Uterus (tissue), 4 donors: ENCODE results near the gene AZU1. TPM values are rescaled to one million over a fixed set of nuclear protein-coding genes. Genes with fewer than 3 reads are reported as not detected.
A peak's percentile ranks its signal among the peaks of the same experiment; 100 is the strongest.

ENCODE experiments used
- DNase-seq, 2 donors: peaks; one replicate each; pipeline ENCODE4 v3.0.0-alpha.2; 2019 to 2020
- H3K27ac ChIP-seq, 2 donors: fragments of 200-600 bp; sonication (generic); 1 replicate in 1 of 2; 2 replicates in 1 of 2; pipeline ENCODE4 v1.5.1; 2016 to 2018
- H3K27me3 ChIP-seq, 2 donors: fragments of 200-600 bp; sonication (generic); one replicate each; pipeline ENCODE4 v1.5.1; 2018 to 2019; ENCODE audit warnings: control low read depth in 1 of 2
- H3K36me3 ChIP-seq, 2 donors: fragments of 200-600 bp; sonication (generic); one replicate each; pipeline ENCODE4 v1.5.1; 2019; ENCODE audit warnings: control low read depth in 1 of 2
- H3K4me1 ChIP-seq, 2 donors: fragments of 200-600 bp; sonication (generic); one replicate each; pipeline ENCODE4 v1.5.1; 2018 to 2019; ENCODE audit warnings: control low read depth in 1 of 2
- H3K4me3 ChIP-seq, 2 donors: fragments of 200-600 bp; sonication (generic); 1 replicate in 1 of 2; 2 replicates in 1 of 2; pipeline ENCODE4 v1.5.1; 2018 to 2019; ENCODE audit warnings: mild to moderate bottlenecking in 1 of 2
- H3K9me3 ChIP-seq, 2 donors: fragments of 200-600 bp; sonication (generic); one replicate each; pipeline ENCODE4 v1.5.1; 2019; ENCODE audit warnings: control low read depth in 1 of 2
- CTCF ChIP-seq, 4 experiments: fragments of 200-600 bp in 2 of 4; fragments of 450-650 bp in 2 of 4; sonication (generic) in 2 of 4; IDR thresholded peaks; one replicate each; pipeline ENCODE4 v1.5.1; 2016 to 2019; ENCODE audit warnings: antibody characterized with exemption in 4 of 4, mild to moderate bottlenecking in 2 of 4, moderate library complexity in 1 of 4
- POLR2A ChIP-seq, 2 donors: fragments of 450-650 bp; IDR thresholded peaks; one replicate each; pipeline ENCODE4 v1.6.1; 2016; ENCODE audit warnings: antibody characterized with exemption in 2 of 2, mild to moderate bottlenecking in 1 of 2, moderate library complexity in 1 of 2
- intact Hi-C: fragments of 100-400 bp; cut with DNase I; formaldehyde crosslinking; loops from one replicate; pipeline ENCODE4 v1.15.1; 2023; ENCODE audit warnings: low total_unique reads
- total RNA-seq, 4 donors: library from RNA; depleted of rRNA in 3 of 4; stranded (reverse); fragments of >200 nt in 3 of 4; gene quantifications; one replicate each; pipeline versions ENCODE4 v1.1.0 to v1.2.4, GENCODE V29; 2014 to 2023
- donor health status: DM: yes; HTN: yes; CAD: no.

The AZU1 gene
- total RNA-seq, 4 donors from 2014 or later, result 0.85 to 2.6 TPM; not detected in 2

GRCh38 chr19:795073-795611 is 32.5 kb upstream of the AZU1 start:
- no peaks in the 10 kb centered on the region for H3K27me3 ChIP-seq
- intact Hi-C loops, result no loop called here
- no peaks in the 10 kb centered on the region for H3K9me3 ChIP-seq
- TF ChIP-seq POLR2A (IDR thresholded peaks at IDR 0.05), result no peak
- TF ChIP-seq CTCF (IDR thresholded peaks at IDR 0.05), result no peak
- no peaks in the 10 kb centered on the region for H3K36me3 ChIP-seq
- H3K4me1 ChIP-seq, result peaks cover 11 to 18% of the 10 kb centered on the region in 2 donors
- peak in 1 of 2 donors; percentile 59 for DNase-seq
- no peak overlapping the region for H3K27ac ChIP-seq
- H3K4me3 ChIP-seq, result no peak overlapping the region

GRCh38 chr19:795691-796581 is 31.7 kb upstream of the AZU1 start:
- Histone ChIP-seq H3K4me3 (peak overlapping the region; percentile 53 to 57), H3K27ac (peak overlapping the region; percentile 81 to 84), H3K4me1 (peaks cover 15 to 25% of the 10 kb centered on the region in 2 donors), H3K9me3 (no peaks in the 10 kb centered on the region), H3K36me3 (no peaks in the 10 kb centered on the region), H3K27me3 (no peaks in the 10 kb centered on the region)
- peak in 1 of 2 donors; percentile 46 for DNase-seq
- TF ChIP-seq POLR2A (IDR thresholded peaks at IDR 0.05), result no peak
- no peak for TF ChIP-seq CTCF (IDR thresholded peaks at IDR 0.05)
- intact Hi-C loops, result no loop called here

- Histone ChIP-seq H3K4me1 (peaks cover 25 to 34% of the 10 kb centered on the region in 2 donors), H3K4me3 (peak within 1 kb of the TSS; percentile 87 to 99), H3K36me3 (no peaks in the 10 kb centered on the region), H3K27ac (peak within 1 kb of the TSS; percentile 96 to 99), H3K27me3 (no peaks in the 10 kb centered on the region), H3K9me3 (no peaks in the 10 kb centered on the region)
- TF ChIP-seq POLR2A (IDR thresholded peaks at IDR 0.05) (peak; percentile 50 to 84), CTCF (IDR thresholded peaks at IDR 0.05) (peak; percentile 7 to 13 (median 10))
- DNase-seq, result peak; percentile 100
- intact Hi-C loops, result no loop called here
Measured at GRCh38 chr19:796692-797527, 30.7 kb upstream of the AZU1 start, which contains the start of gene PTBP1. Gene PTBP1, plus strand, starts transcription at chr19:797452. Its CDS starts 46 bp downstream, at chr19:797498.

GRCh38 chr19:797528-798414 is 29.9 kb upstream of the AZU1 start:
- Histone ChIP-seq H3K9me3 (no peaks in the 10 kb centered on the region), H3K4me1 (peaks cover 30 to 42% of the 10 kb centered on the region in 2 donors), H3K36me3 (no peaks in the 10 kb centered on the region), H3K27ac (peak overlapping the region; percentile 96 to 99), H3K4me3 (peak overlapping the region; percentile 87 to 99), H3K27me3 (no peaks in the 10 kb centered on the region)
- intact Hi-C loops, result no loop called here
- peak in 2 of 4 experiments; percentile 35 to 36 for TF ChIP-seq CTCF (IDR thresholded peaks at IDR 0.05)
- TF ChIP-seq POLR2A (IDR thresholded peaks at IDR 0.05), result no peak
- DNase-seq, result peak; percentile 86 to 89
